Endothelial cell of umbilical vein (primary cell): ENCODE measurements around the gene SLC28A2. TPM values are rescaled to one million over a fixed set of nuclear protein-coding genes. Genes with fewer than 3 reads are reported as not detected.

Experiments used
- BruUV-seq: library from RNA; stranded (reverse); fragments of 400-500 nt; replicated peaks from 2 replicates; lab custom pipeline; 2021; lab: Mats Ljungman, UMichigan
- CTCF ChIA-PET: fragments of 300-600, 350-600 bp; sonication (Branson Sonifier 250); formaldehyde crosslinking; loops from one replicate; lab custom pipeline; 2021; ENCODE audit warnings: antibody characterized with exemption, inconsistent platforms; lab: Charles Lee
- POLR2A ChIA-PET: fragments of 300-600, 350-600 bp; sonication (Branson Sonifier 250); formaldehyde crosslinking; loops from one replicate; lab custom pipeline; 2021; ENCODE audit warnings: antibody characterized with exemption, inconsistent platforms; lab: Charles Lee
- DNase-seq: peaks from one replicate; pipeline ENCODE4 v3.0.0-alpha.2; 2011; ENCODE audit warnings: low read depth, low spot score
- FAIRE-seq: peaks from 2 replicates; lab custom pipeline; 2011; peaks lifted over from hg19 to GRCh38; lab: Jason Lieb, UNC
- H2AFZ ChIP-seq: 2 replicates; pipeline ENCODE4 v1.6.0; 2012; ENCODE audit warnings: low read depth, low read length, control low read depth, inconsistent platforms
- H3K27ac ChIP-seq: 2 replicates; pipeline ENCODE4 v1.5.1; 2011; ENCODE audit warnings: low read depth, mild to moderate bottlenecking, control low read depth, low read length, moderate library complexity; ENCODE audit not compliant: insufficient read depth
- H3K27me3 ChIP-seq, 2 experiments: 2 replicates each; pipeline versions ENCODE4 v1.6.0 to v1.6.1; 2011; ENCODE audit warnings: low read length in 2 of 2, mixed read lengths in 1 of 2; ENCODE audit not compliant: control insufficient read depth in 2 of 2, insufficient read depth in 2 of 2
- H3K36me3 ChIP-seq, 2 experiments: 2 replicates in 1 of 2; 3 replicates in 1 of 2; pipeline ENCODE4 v1.5.1; 2011; ENCODE audit warnings: low read length in 2 of 2, mild to moderate bottlenecking in 1 of 2, moderate library complexity in 1 of 2; ENCODE audit not compliant: control insufficient read depth in 2 of 2, insufficient read depth in 2 of 2; ENCODE audit errors: extremely low read depth in 1 of 2
- H3K4me1 ChIP-seq: 3 replicates; pipeline ENCODE4 v1.5.1; 2011; ENCODE audit warnings: mild to moderate bottlenecking, low read length; ENCODE audit not compliant: control insufficient read depth, insufficient read depth; ENCODE audit errors: extremely low read depth
- H3K4me2 ChIP-seq: 2 replicates; pipeline ENCODE4 v1.6.1; 2011; ENCODE audit warnings: low read length, control low read depth, mixed read lengths; ENCODE audit not compliant: insufficient read depth
- H3K4me3 ChIP-seq, 3 experiments: fragments of 200-600 bp in 1 of 3; sonication (generic), shearing (Covaris generic) in 1 of 3; replicated peaks in 1 of 3; 2 replicates each; pipeline ENCODE4 v1.5.1; 2011 to 2016; ENCODE audit warnings: control low read depth in 3 of 3, low read length in 3 of 3, mild to moderate bottlenecking in 2 of 3, inconsistent platforms in 1 of 3, low read depth in 1 of 3, moderate library complexity in 1 of 3; ENCODE audit not compliant: insufficient read depth in 1 of 3
- H3K79me2 ChIP-seq: 2 replicates; pipeline ENCODE4 v1.6.0; 2012; ENCODE audit warnings: low read length, inconsistent platforms; ENCODE audit not compliant: control insufficient read depth, insufficient read depth
- H3K9ac ChIP-seq: replicated peaks from 2 replicates; pipeline ENCODE3; 2011; ENCODE audit warnings: low read length, control low read depth; ENCODE audit not compliant: insufficient read depth; ENCODE audit errors: extremely low read depth
- H3K9me1 ChIP-seq: replicated peaks from 3 replicates; pipeline ENCODE4 v1.6.0; 2011; ENCODE audit warnings: mild to moderate bottlenecking, low read length; ENCODE audit not compliant: control insufficient read depth, insufficient read depth; ENCODE audit errors: extremely low read depth
- H3K9me3 ChIP-seq: replicated peaks from 2 replicates; pipeline ENCODE4 v1.5.1; 2012; ENCODE audit warnings: low read length, inconsistent platforms; ENCODE audit not compliant: control insufficient read depth, insufficient read depth
- H4K20me1 ChIP-seq: replicated peaks from 2 replicates; pipeline ENCODE3; 2011; ENCODE audit warnings: mild to moderate bottlenecking, low read length; ENCODE audit not compliant: control insufficient read depth, insufficient read depth; ENCODE audit errors: extremely low read depth
- CTCF ChIP-seq, 2 donors: IDR thresholded peaks; 1 replicate in 1 of 2; 2 replicates in 1 of 2; pipeline ENCODE4 v1.5.1; 2011; ENCODE audit warnings: low read length in 2 of 2, mild to moderate bottlenecking in 2 of 2, moderate library complexity in 2 of 2, control low read depth in 1 of 2, inconsistent platforms in 1 of 2, low read depth in 1 of 2; ENCODE audit not compliant: insufficient read depth in 1 of 2; ENCODE audit errors: extremely low read depth in 1 of 2
- EZH2 ChIP-seq: IDR thresholded peaks from 2 replicates; pipeline ENCODE4 v1.6.1; 2012; ENCODE audit warnings: borderline replicate concordance, low read depth, mild to moderate bottlenecking, moderate library complexity, low read length, inconsistent platforms; ENCODE audit not compliant: severe bottlenecking
- FOS ChIP-seq: IDR thresholded peaks from 2 replicates; pipeline ENCODE4 v1.6.1; 2011; ENCODE audit warnings: mild to moderate bottlenecking, low read length, moderate library complexity, borderline replicate concordance; ENCODE audit not compliant: insufficient read depth
- GATA2 ChIP-seq: IDR thresholded peaks from 2 replicates; pipeline ENCODE4 v1.7.0; 2011; ENCODE audit warnings: low read depth, mild to moderate bottlenecking, moderate library complexity, mixed read lengths, low read length; ENCODE audit not compliant: insufficient read length, insufficient read depth
- JUN ChIP-seq: IDR thresholded peaks from 2 replicates; pipeline ENCODE4 v1.6.1; 2011; ENCODE audit warnings: borderline replicate concordance, low read depth; ENCODE audit not compliant: insufficient read length, insufficient read depth
- MAX ChIP-seq: IDR thresholded peaks from 2 replicates; pipeline ENCODE4 v1.6.1; 2011; ENCODE audit not compliant: insufficient read depth, insufficient read length
- MYC ChIP-seq: IDR thresholded peaks from one replicate; pipeline ENCODE4 v1.6.1; 2011; ENCODE audit warnings: mild to moderate bottlenecking, low read depth, low read length
- POLR2A ChIP-seq: IDR thresholded peaks from 2 replicates; pipeline ENCODE4 v1.6.1; 2012; ENCODE audit warnings: low read depth, mild to moderate bottlenecking, control low read depth, low read length
- POLR2AphosphoS5 ChIP-seq: IDR thresholded peaks from 2 replicates; pipeline ENCODE4 v1.6.1; 2012; ENCODE audit warnings: low read depth, mild to moderate bottlenecking, control low read depth, low read length, moderate library complexity; ENCODE audit not compliant: insufficient read depth
- dilution Hi-C: fragments of 300-500 bp; cut with MboI; formaldehyde crosslinking; loops from one replicate; pipeline ENCODE4 v1.15.0; 2019; ENCODE audit warnings: low sequenced_read_pairs; ENCODE audit not compliant: extremely low pct_ligation_motif_present
- intact Hi-C: fragments of 100-400 bp; cut with micrococcal nuclease; formaldehyde crosslinking; loops from one replicate; pipeline ENCODE4 v1.10.0; 2022
- polyA plus RNA-seq, 4 experiments: library from polyadenylated mRNA; depleted of rRNA in 3 of 4; stranded (reverse) in 3 of 4; unstranded in 1 of 4; fragments of >200 nt; gene quantifications; 2 replicates each; pipeline versions ENCODE4 v1.2.1 to v1.2.3, GENCODE V29; 2011 to 2012; ENCODE audit warnings: missing spikeins in 1 of 4
- total RNA-seq: library from RNA; stranded (reverse); gene quantifications from 2 replicates; pipeline ENCODE4 v1.2.3, GENCODE V29; 2021

SLC28A2 gene
- total and polyA plus RNA-seq, 2 donors (not counting 3 experiments of a cell fraction or from before 2014, with no cell fraction given): not detected

GRCh38 chr15:45230245-45230965, 21.6 kb upstream of the SLC28A2 start:
- Histone ChIP-seq H3K27ac (no peak overlapping the region), H3K4me3 (no peak overlapping the region), H3K79me2 (no peaks in the 10 kb centered on the region), H4K20me1 (no peaks in the 10 kb centered on the region), H3K9ac (no peak overlapping the region), H3K9me1 (no peaks in the 10 kb centered on the region), H3K9me3 (no peaks in the 10 kb centered on the region), H3K27me3 (no peaks in the 10 kb centered on the region), H2AFZ (no peak overlapping the region), H3K4me1 (no peaks in the 10 kb centered on the region), H3K4me2 (no peak overlapping the region), H3K36me3 (no peaks in the 10 kb centered on the region)
- POLR2A ChIA-PET: no interaction called here
- CTCF ChIA-PET: no interaction called here
- intact Hi-C loops (no loop called here), dilution Hi-C loops (no loop called here)
- TF ChIP-seq POLR2A (no peak), MYC (no peak), POLR2AphosphoS5 (no peak), EZH2 (no peak)
- DNase-seq: no peak
- no peak for FAIRE-seq
- no TSS peak for BruUV-seq

GRCh38 chr15:45231132-45231531, 20.9 kb upstream of the SLC28A2 start:
- no peak for TF ChIP-seq POLR2A
- no peak for TF ChIP-seq EZH2
- no peak for TF ChIP-seq POLR2AphosphoS5
- TF ChIP-seq JUN: no peak
- TF ChIP-seq MAX: no peak
- TF ChIP-seq CTCF (IDR thresholded peaks at IDR 0.05; ENCODE audit: extremely low read depth in 1 of 2, insufficient read depth in 1 of 2, low read depth in 1 of 2, low read length in 2 of 2): no peak
- TF ChIP-seq GATA2: no peak
- TF ChIP-seq MYC: no peak
- no peak for TF ChIP-seq FOS

More at GRCh38 chr15:45231132-45231531, 20.9 kb upstream of the SLC28A2 start:
- no peak for FAIRE-seq
- Histone ChIP-seq H3K79me2 (no peaks in the 10 kb centered on the region), H3K4me3 (no peak overlapping the region), H3K9ac (no peak overlapping the region), H2AFZ (no peak overlapping the region), H3K27ac (no peak overlapping the region), H3K36me3 (no peaks in the 10 kb centered on the region), H4K20me1 (no peaks in the 10 kb centered on the region), H3K9me3 (no peaks in the 10 kb centered on the region), H3K4me1 (no peaks in the 10 kb centered on the region), H3K9me1 (no peaks in the 10 kb centered on the region), H3K27me3 (no peaks in the 10 kb centered on the region), H3K4me2 (no peak overlapping the region)
- intact Hi-C loops (no loop called here), dilution Hi-C loops (no loop called here)
- no peak for DNase-seq
- ChIA-PET CTCF (no interaction called here), POLR2A (no interaction called here)
- BruUV-seq: no TSS peak
